OCI-LY7 (cell line): ENCODE data around the gene ARHGEF3.

Source experiments
- CTCF ChIP-seq: fragments of 200-600 bp; sonication (generic); conservative IDR thresholded peaks from 2 replicates; pipeline ENCODE4 v1.5.1; 2014; ENCODE audit warnings: mild to moderate bottlenecking, antibody characterized with exemption, low read length, moderate library complexity, mixed read lengths
- EZH2phosphoT487 ChIP-seq: fragments of 200-600 bp; sonication (generic); IDR thresholded peaks from 2 replicates; pipeline ENCODE4 v1.6.1; 2018; ENCODE audit warnings: low read depth, borderline replicate concordance, mild to moderate bottlenecking, mixed run types, antibody characterized with exemption, low read length, moderate library complexity, mixed read lengths

GRCh38 chr3:56812754-56813652 is 11.3 kb upstream of the ARHGEF3 start:
- TF ChIP-seq CTCF (no peak), EZH2phosphoT487 (no peak)
